ENCODE measurements around the gene SPAG16.

- TF ChIP-seq CTCF (IDR thresholded peaks at IDR 0.05 in 4 of 5, conservative IDR thresholded peaks at IDR 0.05 in 1 of 5) (no peak), POLR2A (IDR thresholded peaks at IDR 0.05) (no peak)
Measured at GRCh38 chr2:213678437-213679218, 394.4 kb downstream of the SPAG16 start.
